GM12892 (cell line): ENCODE data around the gene COX19.

Experiments used
- DNase-seq: peaks from one replicate; pipeline ENCODE4 v3.0.0; 2011; ENCODE audit not compliant: insufficient read length
- FAIRE-seq: peaks from 2 replicates; lab custom pipeline; 2011; peaks lifted over from hg19 to GRCh38; lab: Jason Lieb, UNC
- POLR2A ChIP-seq: IDR thresholded peaks from 2 replicates; pipeline ENCODE4 v1.6.1; 2011; ENCODE audit warnings: low read depth, low read length, control low read depth
- POLR2AphosphoS5 ChIP-seq: IDR thresholded peaks from 2 replicates; pipeline ENCODE4 v1.6.1; 2011; ENCODE audit warnings: low read depth, low read length, control low read depth
- TAF1 ChIP-seq: IDR thresholded peaks from 2 replicates; pipeline ENCODE4 v1.6.1; 2011; ENCODE audit warnings: low read depth, mild to moderate bottlenecking, control low read depth, low read length, borderline replicate concordance

COX19 gene

GRCh38 chr7:938546-939185 is 36.7 kb downstream of the COX19 start:
- no peak for FAIRE-seq
- TF ChIP-seq TAF1: no peak
- no peak for TF ChIP-seq POLR2A
- no peak for TF ChIP-seq POLR2AphosphoS5
- no peak for DNase-seq

GRCh38 chr7:937856-938484 is 37.4 kb downstream of the COX19 start:
- no peak for FAIRE-seq
- DNase-seq: no peak
- no peak for TF ChIP-seq TAF1
- no peak for TF ChIP-seq POLR2AphosphoS5
- TF ChIP-seq POLR2A: no peak

GRCh38 chr7:936386-937054 is 38.8 kb downstream of the COX19 start:
- TF ChIP-seq TAF1 (no peak), POLR2AphosphoS5 (no peak), POLR2A (no peak)
- FAIRE-seq (peak; percentile 93), DNase-seq (peak; percentile 88)

- TF ChIP-seq POLR2A (no peak), POLR2AphosphoS5 (no peak), TAF1 (no peak)
- FAIRE-seq (peak; percentile 5), DNase-seq (no peak)
These were observed 39.4 kb downstream of the COX19 start for GRCh38 chr7:935874-936385.

- TF ChIP-seq POLR2A (no peak), POLR2AphosphoS5 (no peak), TAF1 (no peak)
- DNase-seq (no peak), FAIRE-seq (no peak)
These were observed 40.0 kb downstream of the COX19 start for GRCh38 chr7:935164-935873.

- TF ChIP-seq POLR2A (no peak), POLR2AphosphoS5 (no peak), TAF1 (no peak)
- DNase-seq (no peak), FAIRE-seq (no peak)
These were observed 40.7 kb downstream of the COX19 start for GRCh38 chr7:934469-935163.

- no peak for FAIRE-seq
- TF ChIP-seq TAF1 (no peak), POLR2AphosphoS5 (no peak), POLR2A (no peak)
- DNase-seq: no peak
These were observed 42.7 kb downstream of the COX19 start for GRCh38 chr7:932651-932975.

GRCh38 chr7:931871-932650 is 43.3 kb downstream of the COX19 start:
- DNase-seq (no peak), FAIRE-seq (no peak)
- TF ChIP-seq POLR2AphosphoS5 (no peak), POLR2A (no peak), TAF1 (no peak)

GRCh38 chr7:930975-931758 is 44.2 kb downstream of the COX19 start:
- no peak for TF ChIP-seq POLR2A
- DNase-seq (no peak), FAIRE-seq (no peak)

GRCh38 chr7:929311-929711 is 46.0 kb downstream of the COX19 start:
- no peak for TF ChIP-seq POLR2AphosphoS5
- no peak for TF ChIP-seq POLR2A
- TF ChIP-seq TAF1: no peak
- FAIRE-seq: no peak

More at GRCh38 chr7:929311-929711, 46.0 kb downstream of the COX19 start:
- DNase-seq: no peak
